ENCODE measurements around the gene ARFGAP3.
A peak's percentile ranks its signal among the peaks of the same experiment; 100 is the strongest.

ARFGAP3 gene

GRCh38 chr22:42856865-42857704, at the start of gene ARFGAP3:
Gene ARFGAP3 (minus strand): TSS chr22:42857273. CDS start chr22:42857182, 91 bp downstream.
- ChIA-PET CTCF (interaction anchor here (1.1 kb wide), 1 partner anchor 11 kb away, joined by 7 read pairs; no protein-coding TSS in a partner anchor), POLR2A (interaction anchor here (0.7 to 1.5 kb wide), 4 partner anchors 10 to 241 kb away, joined by 3 to 5 read pairs (median 4); partner anchors contain the start of gene PACSIN2)
- peak; percentile 100 for DNase-seq (ENCODE audit: extremely low spot score)
- TF ChIP-seq ARNT (IDR thresholded peaks at IDR 0.05) (no peak), SUZ12 (IDR thresholded peaks at IDR 0.05) (no peak), TARDBP (IDR thresholded peaks at IDR 0.05) (no peak), L3MBTL2 (conservative IDR thresholded peaks at IDR 0.05) (peak; percentile 99), LEF1 (IDR thresholded peaks at IDR 0.05; ENCODE audit: borderline replicate concordance) (no peak), FOXM1 (IDR thresholded peaks at IDR 0.05; ENCODE audit: borderline replicate concordance) (0 out of 2 replicates have a peak, but pooled peaks have one; percentile 9), FOXK2 (IDR thresholded peaks at IDR 0.05) (no peak), HDGF (IDR thresholded peaks at IDR 0.05; ENCODE audit: borderline replicate concordance) (no peak), FOXA1 (IDR thresholded peaks at IDR 0.05) (no peak), CTBP1 (IDR thresholded peaks at IDR 0.05; ENCODE audit: borderline replicate concordance) (no peak), SP1 (IDR thresholded peaks at IDR 0.05) (no peak), ELF4 (IDR thresholded peaks at IDR 0.05) (no peak)

GRCh38 chr22:42905702-42906183, 48.7 kb upstream of the ARFGAP3 start:
- ChIA-PET POLR2A (no interaction called here), CTCF (interaction anchor here (0.6 kb wide), 1 partner anchor 128 kb away, joined by 3 read pairs; no protein-coding TSS in a partner anchor)
- TF ChIP-seq ELF4 (IDR thresholded peaks at IDR 0.05) (no peak), HDGF (IDR thresholded peaks at IDR 0.05; ENCODE audit: borderline replicate concordance) (no peak), L3MBTL2 (conservative IDR thresholded peaks at IDR 0.05) (no peak), TARDBP (IDR thresholded peaks at IDR 0.05) (no peak), BHLHE40 (IDR thresholded peaks at IDR 0.05; ENCODE audit: borderline replicate concordance) (no peak), FOXM1 (IDR thresholded peaks at IDR 0.05; ENCODE audit: borderline replicate concordance) (no peak), ARNT (IDR thresholded peaks at IDR 0.05) (no peak), CTBP1 (IDR thresholded peaks at IDR 0.05; ENCODE audit: borderline replicate concordance) (no peak), FOXA1 (IDR thresholded peaks at IDR 0.05) (no peak), FOXK2 (IDR thresholded peaks at IDR 0.05) (no peak), LEF1 (IDR thresholded peaks at IDR 0.05; ENCODE audit: borderline replicate concordance) (no peak), NFRKB (IDR thresholded peaks at IDR 0.05) (no peak), PKNOX1 (IDR thresholded peaks at IDR 0.05) (no peak), SP1 (IDR thresholded peaks at IDR 0.05) (no peak), SUZ12 (IDR thresholded peaks at IDR 0.05) (no peak), ZNF384 (IDR thresholded peaks at IDR 0.05) (no peak)
- no peak for DNase-seq (ENCODE audit: extremely low spot score)

GRCh38 chr22:42905217-42905616, 48.1 kb upstream of the ARFGAP3 start:
- DNase-seq (ENCODE audit: extremely low spot score) = no peak
- POLR2A ChIA-PET = interaction anchor here (1.2 kb wide), 1 partner anchor 110 kb away, joined by 4 read pairs; no protein-coding TSS in a partner anchor
- CTCF ChIA-PET = interaction anchor here (0.8 kb wide), 1 partner anchor 10 kb away, joined by 3 read pairs; no protein-coding TSS in a partner anchor
- no peak for TF ChIP-seq FOXK2 (IDR thresholded peaks at IDR 0.05)

- ChIA-PET POLR2A (interaction anchor here (1.2 kb wide), 1 partner anchor 111 kb away, joined by 4 read pairs; no protein-coding TSS in a partner anchor), CTCF (interaction anchor here (1.0 kb wide), 1 partner anchor 20 kb away, joined by 3 read pairs; no protein-coding TSS in a partner anchor)
- no peak for DNase-seq (ENCODE audit: extremely low spot score)
- no peak for TF ChIP-seq CTBP1 (IDR thresholded peaks at IDR 0.05; ENCODE audit: borderline replicate concordance)
Observed at GRCh38 chr22:42904050-42904449, 47.0 kb upstream of the ARFGAP3 start.

- no peak for TF ChIP-seq ARNT (IDR thresholded peaks at IDR 0.05)
- TF ChIP-seq FOXM1 (IDR thresholded peaks at IDR 0.05; ENCODE audit: borderline replicate concordance) = no peak
- TF ChIP-seq PKNOX1 (IDR thresholded peaks at IDR 0.05) = no peak
- TF ChIP-seq LEF1 (IDR thresholded peaks at IDR 0.05; ENCODE audit: borderline replicate concordance) = no peak
- no peak for TF ChIP-seq HDGF (IDR thresholded peaks at IDR 0.05; ENCODE audit: borderline replicate concordance)
- TF ChIP-seq SUZ12 (IDR thresholded peaks at IDR 0.05) = no peak
- no peak for TF ChIP-seq NFRKB (IDR thresholded peaks at IDR 0.05)
- TF ChIP-seq FOXA1 (IDR thresholded peaks at IDR 0.05) = no peak
- no peak for TF ChIP-seq CTBP1 (IDR thresholded peaks at IDR 0.05; ENCODE audit: borderline replicate concordance)
- no peak for TF ChIP-seq ZNF384 (IDR thresholded peaks at IDR 0.05)
- no peak for TF ChIP-seq SP1 (IDR thresholded peaks at IDR 0.05)
- no peak for TF ChIP-seq L3MBTL2 (conservative IDR thresholded peaks at IDR 0.05)
- TF ChIP-seq TARDBP (IDR thresholded peaks at IDR 0.05) = no peak
- TF ChIP-seq ELF4 (IDR thresholded peaks at IDR 0.05) = no peak
- ChIA-PET CTCF (no interaction called here), POLR2A (no interaction called here)
- DNase-seq (ENCODE audit: extremely low spot score) = no peak
Observed at GRCh38 chr22:42902875-42903510, 45.9 kb upstream of the ARFGAP3 start.

- CTCF ChIA-PET = no interaction called here
- peak; percentile 21 for DNase-seq (ENCODE audit: extremely low spot score)
- no peak for TF ChIP-seq FOXK2 (IDR thresholded peaks at IDR 0.05)
- TF ChIP-seq L3MBTL2 (conservative IDR thresholded peaks at IDR 0.05) = no peak
- no peak for TF ChIP-seq PKNOX1 (IDR thresholded peaks at IDR 0.05)
- TF ChIP-seq BHLHE40 (IDR thresholded peaks at IDR 0.05; ENCODE audit: borderline replicate concordance) = no peak
- TF ChIP-seq ZNF384 (IDR thresholded peaks at IDR 0.05) = no peak
- no peak for TF ChIP-seq SP1 (IDR thresholded peaks at IDR 0.05)
- TF ChIP-seq ARNT (IDR thresholded peaks at IDR 0.05) = no peak
- TF ChIP-seq NFRKB (IDR thresholded peaks at IDR 0.05) = no peak
- no peak for TF ChIP-seq LEF1 (IDR thresholded peaks at IDR 0.05; ENCODE audit: borderline replicate concordance)
- TF ChIP-seq TARDBP (IDR thresholded peaks at IDR 0.05) = no peak
- POLR2A ChIA-PET = no interaction called here
Observed at GRCh38 chr22:42901790-42902508, 44.9 kb upstream of the ARFGAP3 start.
